NB4 (cell line): ENCODE results near the gene SH2B3.
A peak's percentile ranks its signal among the peaks of the same experiment; 100 is the strongest.

Experiments used
- CTCF ChIP-seq: IDR thresholded peaks from one replicate; pipeline ENCODE4 v1.5.1; 2012; ENCODE audit warnings: low read depth, low read length
- MAX ChIP-seq: IDR thresholded peaks from 2 replicates; pipeline ENCODE4 v1.6.1; 2011; ENCODE audit warnings: low read depth, low read length
- MYC ChIP-seq: IDR thresholded peaks from 2 replicates; pipeline ENCODE4 v1.6.1; 2011; ENCODE audit warnings: low read depth, low read length
- POLR2A ChIP-seq: IDR thresholded peaks from 2 replicates; pipeline ENCODE4 v1.6.1; 2011; ENCODE audit warnings: mild to moderate bottlenecking; ENCODE audit not compliant: insufficient read length; ENCODE audit errors: extremely low read depth

- TF ChIP-seq MAX (peak; percentile 1; the same call in 1 of the 2 replicates), CTCF (no peak), POLR2A (peak; percentile 64), MYC (no peak; the same call in 1 of the 2 replicates)
Measured at GRCh38 chr12:111405859-111406473, at the start of gene SH2B3.
